GM19023 (cell line): ENCODE results near the gene CSNK2A2.
A peak's percentile ranks its signal among the peaks of the same experiment; 100 is the strongest.

ENCODE experiments used
- ATAC-seq: cut with Tn5 transposase; IDR thresholded peaks from one replicate; pipeline ENCODE4 v1.9.1; 2021; ENCODE audit warnings: mild to moderate bottlenecking, moderate library complexity; ENCODE audit not compliant: unreplicated experiment

CSNK2A2 gene

GRCh38 chr16:58152246-58152868 is 45.5 kb downstream of the CSNK2A2 start:
- no peak for ATAC-seq

- no peak for ATAC-seq
Measured at GRCh38 chr16:58148526-58148925, 49.4 kb downstream of the CSNK2A2 start.

GRCh38 chr16:58148099-58148498 is 49.8 kb downstream of the CSNK2A2 start:
- ATAC-seq = no peak

GRCh38 chr16:58138852-58139251 is 59.1 kb downstream of the CSNK2A2 start:
- no peak for ATAC-seq

GRCh38 chr16:58137581-58137980 is 60.3 kb downstream of the CSNK2A2 start:
- ATAC-seq = no peak

GRCh38 chr16:58129097-58129936 is 68.6 kb downstream of the CSNK2A2 start, which contains the start of gene CFAP20:
CFAP20 (minus strand) TSS chr16:58129381; CDS start chr16:58129115, 266 bp downstream.
- peak; percentile 92 for ATAC-seq

GRCh38 chr16:58128711-58129096 is 69.2 kb downstream of the CSNK2A2 start:
- ATAC-seq = peak; percentile 6

GRCh38 chr16:58128181-58128631 is 69.7 kb downstream of the CSNK2A2 start:
- no peak for ATAC-seq

GRCh38 chr16:58127634-58128033 is 70.3 kb downstream of the CSNK2A2 start:
- no peak for ATAC-seq

GRCh38 chr16:58127033-58127556 is 70.8 kb downstream of the CSNK2A2 start:
- ATAC-seq = no peak

GRCh38 chr16:58126451-58126961 is 71.4 kb downstream of the CSNK2A2 start:
- no peak for ATAC-seq

- ATAC-seq = no peak
Measured at GRCh38 chr16:58125781-58126335, 72.0 kb downstream of the CSNK2A2 start.

GRCh38 chr16:58125041-58125440 is 72.9 kb downstream of the CSNK2A2 start:
- no peak for ATAC-seq

GRCh38 chr16:58124601-58124915 is 73.3 kb downstream of the CSNK2A2 start:
- ATAC-seq = no peak

- no peak for ATAC-seq
Measured at GRCh38 chr16:58123896-58124600, 73.9 kb downstream of the CSNK2A2 start.

- ATAC-seq = no peak
Measured at GRCh38 chr16:58121132-58121531, 76.8 kb downstream of the CSNK2A2 start.

- ATAC-seq = no peak
Measured at GRCh38 chr16:58120234-58120633, 77.7 kb downstream of the CSNK2A2 start.

- no peak for ATAC-seq
Measured at GRCh38 chr16:58119509-58119845, 78.4 kb downstream of the CSNK2A2 start.

- ATAC-seq = no peak
Measured at GRCh38 chr16:58118801-58119508, 79.0 kb downstream of the CSNK2A2 start.

- no peak for ATAC-seq
Measured at GRCh38 chr16:58116529-58116928, 81.4 kb downstream of the CSNK2A2 start.
